AG04450 (cell line): ENCODE results near the gene ODAD2. TPM values are rescaled to one million over a fixed set of nuclear protein-coding genes. Genes with fewer than 3 reads are reported as not detected.
"Not testable (repeated sequence)": the region's sequence is repeated elsewhere in the genome, so short reads cannot be mapped to it uniquely, and the experiment has no call there.

Experiments
- CTCF ChIA-PET: fragments of 300-600, 350-600 bp; formaldehyde crosslinking; extraction: SDS; loops from one replicate; lab custom pipeline; 2022; ENCODE audit warnings: antibody characterized with exemption, inconsistent platforms; lab: Charles Lee
- POLR2A ChIA-PET: fragments of 350-600 bp; formaldehyde crosslinking; extraction: SDS; loops from one replicate; lab custom pipeline; 2021; ENCODE audit warnings: antibody characterized with exemption, inconsistent platforms; lab: Yijun Ruan, JAX
- DNase-seq: peaks from one replicate; pipeline ENCODE4 v3.0.0-alpha.2; 2011; ENCODE audit warnings: low read depth, low spot score
- H3K27ac ChIP-seq: one replicate; pipeline ENCODE4 v1.5.1; 2012; ENCODE audit warnings: low read depth, low read length, control low read depth
- H3K27me3 ChIP-seq: one replicate; pipeline ENCODE4 v1.6.0; 2012; ENCODE audit warnings: low read length; ENCODE audit not compliant: control insufficient read depth, insufficient read depth
- H3K4me3 ChIP-seq: 2 replicates; pipeline ENCODE4 v1.5.1; 2011; ENCODE audit warnings: mild to moderate bottlenecking, low read depth, low read length, control low read depth
- H3K9me3 ChIP-seq: 2 replicates; pipeline ENCODE4 v1.5.1; 2012; ENCODE audit warnings: low read length; ENCODE audit not compliant: control insufficient read depth, insufficient read depth
- CTCF ChIP-seq: IDR thresholded peaks from 2 replicates; pipeline ENCODE4 v1.5.1; 2011; ENCODE audit warnings: low read depth, low read length, control low read depth, inconsistent platforms
- polyA plus RNA-seq: library from polyadenylated mRNA; depleted of rRNA; stranded (reverse); fragments of >200 nt; gene quantifications from 2 replicates; pipeline ENCODE4 v1.2.3, GENCODE V29; 2011

ODAD2 gene
- polyA plus RNA-seq, 1 experiment = 1.3 TPM

GRCh38 chr10:27982875-27983543 is 15.9 kb downstream of the ODAD2 start:
- ChIA-PET CTCF (interaction anchor here (0.6 kb wide), 1 partner anchor 440 kb away, joined by 3 read pairs; no protein-coding TSS in a partner anchor), POLR2A (no interaction called here)
- Histone ChIP-seq H3K9me3 (no peaks in the 10 kb centered on the region), H3K27me3 (no peaks in the 10 kb centered on the region), H3K27ac (no peak overlapping the region), H3K4me3 (no peak overlapping the region)
- no peak for DNase-seq
- no peak for TF ChIP-seq CTCF

- Histone ChIP-seq H3K27me3 (no peaks in the 10 kb centered on the region), H3K27ac (no peak overlapping the region), H3K9me3 (no peaks in the 10 kb centered on the region), H3K4me3 (no peak overlapping the region)
- no peak for TF ChIP-seq CTCF
- POLR2A ChIA-PET = no interaction called here
- no peak for DNase-seq
- CTCF ChIA-PET = no interaction called here
Measured at GRCh38 chr10:27981744-27982143, 17.1 kb downstream of the ODAD2 start.

- H3K27me3 ChIP-seq, DNase-seq, H3K4me3 ChIP-seq, POLR2A ChIA-PET, H3K27ac ChIP-seq, H3K9me3 ChIP-seq, CTCF ChIA-PET: not testable (repeated sequence)
Measured at GRCh38 chr10:27970795-27971194, 28.1 kb downstream of the ODAD2 start.

- H3K27me3 ChIP-seq, POLR2A ChIA-PET, H3K27ac ChIP-seq, H3K4me3 ChIP-seq, CTCF ChIA-PET, DNase-seq, H3K9me3 ChIP-seq: not testable (repeated sequence)
Measured at GRCh38 chr10:27969931-27970330, 28.9 kb downstream of the ODAD2 start.

- ChIA-PET POLR2A (no interaction called here), CTCF (no interaction called here)
- no peaks in the 10 kb centered on the region for H3K27me3 ChIP-seq
- TF ChIP-seq CTCF = no peak
- no peak for DNase-seq
- H3K9me3 ChIP-seq = no peaks in the 10 kb centered on the region
- H3K4me3 ChIP-seq = no peak overlapping the region
- H3K27ac ChIP-seq = no peak overlapping the region
Measured at GRCh38 chr10:27959093-27959715, 39.7 kb downstream of the ODAD2 start.

GRCh38 chr10:27958383-27958782 is 40.5 kb downstream of the ODAD2 start:
- CTCF ChIA-PET, DNase-seq, H3K27ac ChIP-seq, POLR2A ChIA-PET, H3K27me3 ChIP-seq, H3K4me3 ChIP-seq, H3K9me3 ChIP-seq: not testable (repeated sequence)
